ENCODE data around the gene SLC25A25. TPM values are rescaled to one million over a fixed set of nuclear protein-coding genes. Genes with fewer than 3 reads are reported as not detected.

The SLC25A25 gene
- total and polyA plus RNA-seq, 2 donors (not counting 3 experiments of a cell fraction or from before 2014, with no cell fraction given) = 18.1 to 20.2 TPM

DNA sequence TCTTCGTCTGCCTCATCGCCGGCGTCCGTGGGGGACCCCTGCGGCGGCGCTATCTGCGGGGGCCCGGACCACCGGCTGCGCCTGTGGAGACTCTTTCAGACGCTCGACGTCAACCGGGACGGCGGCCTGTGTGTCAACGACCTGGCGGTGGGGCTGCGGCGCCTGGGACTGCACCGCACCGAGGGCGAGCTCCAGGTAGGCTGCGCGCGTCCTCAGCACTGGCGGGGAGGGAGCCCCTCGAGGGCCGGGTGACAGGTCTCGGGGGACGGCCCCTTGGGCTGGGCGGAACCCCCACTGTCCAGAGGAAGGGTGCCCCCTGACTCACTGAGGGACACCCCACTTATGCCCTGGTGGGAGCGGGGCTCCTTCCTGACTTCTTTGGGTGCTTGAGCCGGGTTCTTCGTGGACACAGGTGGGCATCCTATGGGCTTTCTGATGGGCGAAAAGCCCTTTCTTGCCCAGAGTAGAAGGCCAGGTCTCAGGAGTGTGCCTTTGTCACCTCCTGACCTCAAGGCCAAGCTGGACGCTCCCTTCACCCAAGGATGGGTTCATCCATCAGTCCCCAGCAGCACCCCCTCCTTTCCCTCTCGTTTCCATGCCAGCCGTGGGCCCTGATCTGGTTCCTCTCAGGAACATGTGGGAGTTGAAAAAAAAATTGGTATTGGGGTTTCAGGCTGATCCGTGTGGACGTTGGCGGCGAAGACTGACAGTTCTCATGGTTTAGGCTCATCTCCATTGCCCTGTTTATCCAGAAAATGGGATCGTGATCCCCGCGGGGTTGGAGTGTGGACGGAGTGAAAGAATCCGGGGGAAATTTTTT lies 564 bp downstream of the SLC25A25 start:
- Histone ChIP-seq H3K79me2 (ENCODE audit: control insufficient read depth, insufficient read depth, low read length) (peaks cover 46% of the 10 kb centered on the region), H3K4me3 (replicated peaks in 1 of 3; ENCODE audit: insufficient read depth in 1 of 3, low read depth in 1 of 3, low read length in 3 of 3) (peak overlapping the region; percentile 30 to 79 (median 60)), H3K4me1 (ENCODE audit: control insufficient read depth, extremely low read depth, insufficient read depth, low read length) (peaks cover 28% of the 10 kb centered on the region), H4K20me1 (replicated peaks; ENCODE audit: control insufficient read depth, extremely low read depth, insufficient read depth, low read length) (no peaks in the 10 kb centered on the region), H3K9me3 (replicated peaks; ENCODE audit: control insufficient read depth, insufficient read depth, low read length) (no peaks in the 10 kb centered on the region), H3K9me1 (replicated peaks; ENCODE audit: control insufficient read depth, extremely low read depth, insufficient read depth, low read length) (no peaks in the 10 kb centered on the region), H3K27ac (ENCODE audit: insufficient read depth, low read depth, low read length) (peak overlapping the region; percentile 34), H3K27me3 (ENCODE audit: control insufficient read depth in 2 of 2, insufficient read depth in 2 of 2, low read length in 2 of 2) (no peaks in the 10 kb centered on the region), H2AFZ (ENCODE audit: low read depth, low read length) (peak overlapping the region; percentile 7), H3K9ac (replicated peaks; ENCODE audit: extremely low read depth, insufficient read depth, low read length) (peak overlapping the region; percentile 60), H3K36me3 (ENCODE audit: control insufficient read depth in 2 of 2, extremely low read depth in 1 of 2, insufficient read depth in 2 of 2, low read length in 2 of 2) (no peaks in the 10 kb centered on the region), H3K4me2 (ENCODE audit: insufficient read depth, low read length) (peak overlapping the region; percentile 58)
- TSS peak; percentile 38 for BruUV-seq (replicated peaks)
- ChIA-PET CTCF (interaction anchor here (1.3 to 2.1 kb wide), 5 partner anchors 10 to 34 kb away, joined by 3 to 10 read pairs (median 6); no protein-coding TSS in a partner anchor), POLR2A (interaction anchor here (1.6 kb wide), 1 partner anchor 12 kb away, joined by 3 read pairs; no protein-coding TSS in a partner anchor)
- no peak for FAIRE-seq
- DNase-seq (ENCODE audit: low read depth, low spot score) = peak; percentile 26
- intact Hi-C loops (cut with micrococcal nuclease) = loop anchor here (1.0 kb wide), 3 partner anchors 26 to 60 kb away; no protein-coding TSS in a partner anchor
- TF ChIP-seq POLR2AphosphoS5 (IDR thresholded peaks at IDR 0.05; ENCODE audit: insufficient read depth, low read depth, low read length) (no peak), MYC (IDR thresholded peaks at IDR 0.05; ENCODE audit: low read depth, low read length) (no peak), POLR2A (IDR thresholded peaks at IDR 0.05; ENCODE audit: low read depth, low read length) (no peak), FOS (IDR thresholded peaks at IDR 0.05; ENCODE audit: borderline replicate concordance, insufficient read depth, low read length) (no peak), EZH2 (IDR thresholded peaks at IDR 0.05; ENCODE audit: borderline replicate concordance, low read depth, low read length, severe bottlenecking) (no peak), JUN (IDR thresholded peaks at IDR 0.05; ENCODE audit: borderline replicate concordance, insufficient read depth, insufficient read length, low read depth) (no peak), GATA2 (IDR thresholded peaks at IDR 0.05; ENCODE audit: insufficient read depth, insufficient read length, low read depth, low read length) (no peak)
- TF ChIP-seq, protein P1, sequence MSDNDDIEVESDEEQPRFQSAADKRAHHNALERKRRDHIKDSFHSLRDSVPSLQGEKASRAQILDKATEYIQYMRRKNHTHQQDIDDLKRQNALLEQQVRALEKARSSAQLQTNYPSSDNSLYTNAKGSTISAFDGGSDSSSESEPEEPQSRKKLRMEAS (IDR thresholded peaks at IDR 0.05; ENCODE audit: insufficient read depth, insufficient read length) = no peak
- TF ChIP-seq, protein P2, sequence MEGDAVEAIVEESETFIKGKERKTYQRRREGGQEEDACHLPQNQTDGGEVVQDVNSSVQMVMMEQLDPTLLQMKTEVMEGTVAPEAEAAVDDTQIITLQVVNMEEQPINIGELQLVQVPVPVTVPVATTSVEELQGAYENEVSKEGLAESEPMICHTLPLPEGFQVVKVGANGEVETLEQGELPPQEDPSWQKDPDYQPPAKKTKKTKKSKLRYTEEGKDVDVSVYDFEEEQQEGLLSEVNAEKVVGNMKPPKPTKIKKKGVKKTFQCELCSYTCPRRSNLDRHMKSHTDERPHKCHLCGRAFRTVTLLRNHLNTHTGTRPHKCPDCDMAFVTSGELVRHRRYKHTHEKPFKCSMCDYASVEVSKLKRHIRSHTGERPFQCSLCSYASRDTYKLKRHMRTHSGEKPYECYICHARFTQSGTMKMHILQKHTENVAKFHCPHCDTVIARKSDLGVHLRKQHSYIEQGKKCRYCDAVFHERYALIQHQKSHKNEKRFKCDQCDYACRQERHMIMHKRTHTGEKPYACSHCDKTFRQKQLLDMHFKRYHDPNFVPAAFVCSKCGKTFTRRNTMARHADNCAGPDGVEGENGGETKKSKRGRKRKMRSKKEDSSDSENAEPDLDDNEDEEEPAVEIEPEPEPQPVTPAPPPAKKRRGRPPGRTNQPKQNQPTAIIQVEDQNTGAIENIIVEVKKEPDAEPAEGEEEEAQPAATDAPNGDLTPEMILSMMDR (IDR thresholded peaks at IDR 0.05; ENCODE audit: extremely low read depth in 1 of 2, insufficient read depth in 1 of 2, low read depth in 1 of 2, low read length in 2 of 2) = no peak
- dilution Hi-C loops (cut with MboI; ENCODE audit: extremely low pct_ligation_motif_present, low sequenced_read_pairs) = no loop called here

Data from endothelial cell of umbilical vein (primary cell).